K562 (cell line): ENCODE measurements around the gene BRSK1. TPM values are rescaled to one million over a fixed set of nuclear protein-coding genes. Genes with fewer than 3 reads are reported as not detected.

Experiments
- ASH1L ChIP-seq: fragments of 450-650 bp; IDR thresholded peaks from 2 replicates; pipeline ENCODE4 v1.6.1; 2018; ENCODE audit warnings: borderline replicate concordance, mild to moderate bottlenecking, low read depth; ENCODE audit not compliant: partially characterized antibody
- CBFA2T2 ChIP-seq: fragments of 450-650 bp; conservative IDR thresholded peaks from 2 replicates; pipeline ENCODE4 v1.6.1; 2017; ENCODE audit warnings: mild to moderate bottlenecking
- ESRRB ChIP-seq: fragments of 250-450 bp; sonication (Bioruptor Pico); IDR thresholded peaks from 2 replicates; pipeline ENCODE4 v1.5.0; 2020; ENCODE audit warnings: mild to moderate bottlenecking, moderate library complexity, borderline replicate concordance
- FOXM1 ChIP-seq, 2 experiments: fragments of 450-650 bp in 1 of 2; sonication (generic) in 1 of 2; formaldehyde crosslinking in 1 of 2; IDR thresholded peaks; 2 replicates each; pipeline versions ENCODE4 v1.6.1 to v1.9.0; 2017 to 2022; ENCODE audit warnings: low read depth in 2 of 2, mild to moderate bottlenecking in 2 of 2, missing genetic modification reagents in 1 of 2, moderate library complexity in 1 of 2
- HDAC2 ChIP-seq: fragments of 450-650 bp; IDR thresholded peaks from 2 replicates; pipeline ENCODE4 v1.6.1; 2016; ENCODE audit warnings: mild to moderate bottlenecking
- HDGF ChIP-seq: fragments of 450-650 bp; IDR thresholded peaks from 2 replicates; pipeline ENCODE4 v1.6.1; 2016
- MCM2 ChIP-seq: fragments of 450-650 bp; IDR thresholded peaks from 2 replicates; pipeline ENCODE4 v1.6.1; 2017; ENCODE audit warnings: low read depth, mild to moderate bottlenecking
- MCM7 ChIP-seq, 2 experiments: fragments of 450-650 bp; IDR thresholded peaks; 2 replicates each; pipeline ENCODE4 v1.6.1; 2016 to 2018
- PHF20 ChIP-seq: fragments of 450-650 bp; IDR thresholded peaks from 2 replicates; pipeline ENCODE4 v1.6.1; 2018; ENCODE audit not compliant: partially characterized antibody
- PPARD ChIP-seq: fragments of 250-450 bp; sonication (Bioruptor Pico); IDR thresholded peaks from 2 replicates; pipeline ENCODE4 v1.8.0; 2022; ENCODE audit warnings: inconsistent platforms, mild to moderate bottlenecking, moderate library complexity
- SETDB1 ChIP-seq: IDR thresholded peaks from one replicate; pipeline ENCODE4 v1.6.1; 2012; ENCODE audit warnings: low read length, control low read depth, inconsistent platforms
- SMARCA5 ChIP-seq: fragments of 450-650 bp; IDR thresholded peaks from 2 replicates; pipeline ENCODE4 v1.6.1; 2016
- TSC22D4 ChIP-seq: fragments of 450-650 bp; IDR thresholded peaks from 2 replicates; pipeline ENCODE4 v1.6.1; 2016; ENCODE audit warnings: missing genetic modification characterization, missing biosample characterization, control low read depth
- U2AF2 ChIP-seq: fragments of 200-400 bp; formaldehyde crosslinking; optimal IDR thresholded peaks from 2 replicates; pipeline ENCODE3; 2017; ENCODE audit warnings: low read depth, mild to moderate bottlenecking, low read length
- ZNF77 ChIP-seq: fragments of 250-450 bp; sonication (Bioruptor Pico); IDR thresholded peaks from 2 replicates; pipeline ENCODE4 v1.5.0; 2020
- polyA plus RNA-seq, 8 experiments: library from polyadenylated mRNA; depleted of rRNA in 4 of 8; stranded (reverse) in 5 of 8; unstranded in 3 of 8; fragments of >200 nt; fragmentation: Nextera tagmentation in 2 of 8; fragmentation: Illumina TruSeq in 1 of 8; extraction: Ambion mirVana in 2 of 8; extraction: Trizol in 1 of 8; gene quantifications; 2 replicates each; pipeline versions ENCODE4 v1.2.1 to v1.2.3, GENCODE V29; 2011 to 2014; ENCODE audit warnings: inconsistent platforms in 1 of 8, missing spikeins in 1 of 8
- total RNA-seq, 7 experiments: library from RNA; depleted of rRNA in 6 of 7; stranded (reverse); fragments of >200 nt in 6 of 7; fragmentation: Illumina TruSeq in 2 of 7; extraction: Trizol in 2 of 7; gene quantifications; 2 replicates each; pipeline versions ENCODE4 v1.2.1 to v1.2.3, GENCODE V29; 2011 to 2021; ENCODE audit warnings: low replicate concordance in 1 of 7
- TF ChIP-seq, protein P1 (sequence below), 3 experiments: fragments of 200-800 bp in 1 of 3; sonication (Bioruptor generic) in 1 of 3; sonication (generic) in 1 of 3; formaldehyde crosslinking in 1 of 3; IDR thresholded peaks; 2 replicates each; pipeline versions ENCODE4 v1.6.1 to v1.8.0; 2016 to 2022; ENCODE audit warnings: mild to moderate bottlenecking in 2 of 3, missing compliant biosample characterization in 2 of 3, missing genetic modification characterization in 2 of 3, missing genetic modification reagents in 1 of 3
- TF ChIP-seq, protein P2 (sequence below): fragments of 450-650 bp; IDR thresholded peaks from 2 replicates; pipeline ENCODE4 v1.6.1; 2016; ENCODE audit warnings: low read depth
- TF ChIP-seq, protein P3 (sequence below), 2 experiments: fragments of 450-650 bp; IDR thresholded peaks; 2 replicates each; pipeline ENCODE4 v1.6.1; 2016

BRSK1 gene
- total and polyA plus RNA-seq, 9 of the 15 experiments (the other 6 are each of a cell fraction or from before 2014, with no cell fraction given) = 1.7 to 9.3 (median 3.8) TPM; not detected in 2

DNA sequence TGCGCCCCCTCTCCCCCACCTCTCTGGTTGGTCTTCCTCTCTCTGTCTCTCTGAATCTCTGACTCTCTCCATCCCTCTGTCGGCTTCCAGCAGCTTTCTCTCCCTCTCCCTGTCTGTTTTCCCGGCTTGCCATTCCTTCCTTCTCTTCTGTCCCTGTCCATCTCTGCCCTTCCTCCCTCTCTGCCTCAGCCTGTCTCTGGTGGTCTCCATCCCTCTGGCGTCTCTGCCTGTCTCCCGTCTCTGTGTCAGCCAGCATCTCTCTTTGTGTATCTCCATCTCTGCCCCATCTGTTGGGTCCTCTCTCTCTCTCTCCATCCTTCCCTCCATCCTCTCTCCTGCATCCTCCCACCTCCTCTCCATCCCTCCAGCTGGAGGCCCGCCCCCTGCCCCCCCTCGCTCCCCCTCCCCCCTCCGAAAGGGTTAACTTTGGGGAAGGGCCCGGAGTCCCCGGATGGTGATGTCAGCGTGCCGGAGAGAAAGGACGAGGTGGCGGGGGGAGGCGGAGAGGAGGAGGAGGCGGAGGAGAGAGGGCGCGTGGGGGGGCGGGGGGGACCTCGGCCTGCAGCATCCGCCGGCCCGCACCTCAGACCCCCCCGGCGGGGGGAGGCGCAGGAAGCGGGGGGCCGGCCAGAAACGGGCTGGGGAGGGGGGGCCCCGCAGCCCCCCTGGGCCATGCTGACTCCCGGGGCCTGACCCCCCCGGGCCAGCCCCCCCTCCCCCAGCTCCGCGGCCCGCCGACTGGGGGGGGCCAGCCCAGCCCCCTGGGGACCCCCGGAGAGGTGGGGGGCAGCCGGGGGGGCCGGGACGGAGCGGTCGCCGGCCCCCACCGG is at the start of gene BRSK1 (continued):
- TF ChIP-seq, protein P1, sequence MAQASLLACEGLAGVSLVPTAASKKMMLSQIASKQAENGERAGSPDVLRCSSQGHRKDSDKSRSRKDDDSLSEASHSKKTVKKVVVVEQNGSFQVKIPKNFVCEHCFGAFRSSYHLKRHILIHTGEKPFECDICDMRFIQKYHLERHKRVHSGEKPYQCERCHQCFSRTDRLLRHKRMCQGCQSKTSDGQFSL (CRISPR knock-in tag; IDR thresholded peaks at IDR 0.05) = peak; percentile 76; the same call in 1 of the 2 replicates
- TF ChIP-seq, protein P1 (tag; IDR thresholded peaks at IDR 0.05) = peak in 1 of 2 experiments; percentile 97; a peak in 2 of 4 replicates
- TF ChIP-seq U2AF2 = no peak
- no peak for TF ChIP-seq CBFA2T2
- TF ChIP-seq, protein P2, sequence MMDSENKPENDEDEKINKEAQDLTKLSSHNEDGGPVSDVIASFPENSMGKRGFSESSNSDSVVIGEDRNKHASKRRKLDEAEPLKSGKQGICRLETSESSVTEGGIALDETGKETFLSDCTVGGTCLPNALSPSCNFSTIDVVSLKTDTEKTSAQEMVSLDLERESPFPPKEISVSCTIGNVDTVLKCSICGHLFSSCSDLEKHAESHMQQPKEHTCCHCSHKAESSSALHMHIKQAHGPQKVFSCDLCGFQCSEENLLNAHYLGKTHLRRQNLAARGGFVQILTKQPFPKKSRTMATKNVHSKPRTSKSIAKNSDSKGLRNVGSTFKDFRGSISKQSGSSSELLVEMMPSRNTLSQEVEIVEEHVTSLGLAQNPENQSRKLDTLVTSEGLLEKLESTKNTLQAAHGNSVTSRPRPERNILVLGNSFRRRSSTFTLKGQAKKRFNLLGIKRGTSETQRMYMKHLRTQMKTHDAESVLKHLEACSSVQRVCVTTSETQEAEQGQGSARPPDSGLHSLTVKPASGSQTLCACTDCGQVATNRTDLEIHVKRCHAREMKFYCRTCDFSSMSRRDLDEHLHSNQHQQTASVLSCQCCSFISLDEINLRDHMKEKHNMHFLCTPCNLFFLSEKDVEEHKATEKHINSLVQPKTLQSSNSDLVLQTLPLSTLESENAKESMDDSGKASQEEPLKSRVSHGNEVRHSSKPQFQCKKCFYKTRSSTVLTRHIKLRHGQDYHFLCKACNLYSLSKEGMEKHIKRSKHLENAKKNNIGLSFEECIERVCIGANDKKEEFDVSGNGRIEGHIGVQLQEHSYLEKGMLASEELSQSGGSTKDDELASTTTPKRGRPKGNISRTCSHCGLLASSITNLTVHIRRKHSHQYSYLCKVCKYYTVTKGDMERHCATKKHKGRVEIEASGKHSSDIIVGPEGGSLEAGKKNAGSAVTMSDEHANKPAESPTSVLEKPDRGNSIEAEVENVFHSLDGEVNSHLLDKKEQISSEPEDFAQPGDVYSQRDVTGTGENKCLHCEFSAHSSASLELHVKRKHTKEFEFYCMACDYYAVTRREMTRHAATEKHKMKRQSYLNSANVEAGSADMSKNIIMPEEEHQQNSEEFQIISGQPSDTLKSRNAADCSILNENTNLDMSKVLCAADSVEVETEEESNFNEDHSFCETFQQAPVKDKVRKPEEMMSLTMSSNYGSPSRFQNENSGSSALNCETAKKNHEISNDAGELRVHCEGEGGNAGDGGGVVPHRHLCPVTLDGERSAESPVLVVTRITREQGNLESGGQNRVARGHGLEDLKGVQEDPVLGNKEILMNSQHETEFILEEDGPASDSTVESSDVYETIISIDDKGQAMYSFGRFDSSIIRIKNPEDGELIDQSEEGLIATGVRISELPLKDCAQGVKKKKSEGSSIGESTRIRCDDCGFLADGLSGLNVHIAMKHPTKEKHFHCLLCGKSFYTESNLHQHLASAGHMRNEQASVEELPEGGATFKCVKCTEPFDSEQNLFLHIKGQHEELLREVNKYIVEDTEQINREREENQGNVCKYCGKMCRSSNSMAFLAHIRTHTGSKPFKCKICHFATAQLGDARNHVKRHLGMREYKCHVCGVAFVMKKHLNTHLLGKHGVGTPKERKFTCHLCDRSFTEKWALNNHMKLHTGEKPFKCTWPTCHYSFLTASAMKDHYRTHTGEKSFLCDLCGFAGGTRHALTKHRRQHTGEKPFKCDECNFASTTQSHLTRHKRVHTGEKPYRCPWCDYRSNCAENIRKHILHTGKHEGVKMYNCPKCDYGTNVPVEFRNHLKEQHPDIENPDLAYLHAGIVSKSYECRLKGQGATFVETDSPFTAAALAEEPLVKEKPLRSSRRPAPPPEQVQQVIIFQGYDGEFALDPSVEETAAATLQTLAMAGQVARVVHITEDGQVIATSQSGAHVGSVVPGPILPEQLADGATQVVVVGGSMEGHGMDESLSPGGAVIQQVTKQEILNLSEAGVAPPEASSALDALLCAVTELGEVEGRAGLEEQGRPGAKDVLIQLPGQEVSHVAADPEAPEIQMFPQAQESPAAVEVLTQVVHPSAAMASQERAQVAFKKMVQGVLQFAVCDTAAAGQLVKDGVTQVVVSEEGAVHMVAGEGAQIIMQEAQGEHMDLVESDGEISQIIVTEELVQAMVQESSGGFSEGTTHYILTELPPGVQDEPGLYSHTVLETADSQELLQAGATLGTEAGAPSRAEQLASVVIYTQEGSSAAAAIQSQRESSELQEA = 0 out of 2 replicates have a peak, but pooled peaks have one; percentile 15
- no peak for TF ChIP-seq PHF20
- no peak for TF ChIP-seq TSC22D4 (tag)
- TF ChIP-seq ASH1L = no peak
- 0 out of 2 replicates have a peak, but pooled peaks have one; percentile 39 for TF ChIP-seq HDGF
- 0 out of 2 replicates have a peak, but pooled peaks have one; percentile 58 for TF ChIP-seq SMARCA5
- TF ChIP-seq SETDB1 = no peak
- no peak for TF ChIP-seq MCM7 (IDR thresholded peaks at IDR 0.05)
- TF ChIP-seq, protein P3, sequence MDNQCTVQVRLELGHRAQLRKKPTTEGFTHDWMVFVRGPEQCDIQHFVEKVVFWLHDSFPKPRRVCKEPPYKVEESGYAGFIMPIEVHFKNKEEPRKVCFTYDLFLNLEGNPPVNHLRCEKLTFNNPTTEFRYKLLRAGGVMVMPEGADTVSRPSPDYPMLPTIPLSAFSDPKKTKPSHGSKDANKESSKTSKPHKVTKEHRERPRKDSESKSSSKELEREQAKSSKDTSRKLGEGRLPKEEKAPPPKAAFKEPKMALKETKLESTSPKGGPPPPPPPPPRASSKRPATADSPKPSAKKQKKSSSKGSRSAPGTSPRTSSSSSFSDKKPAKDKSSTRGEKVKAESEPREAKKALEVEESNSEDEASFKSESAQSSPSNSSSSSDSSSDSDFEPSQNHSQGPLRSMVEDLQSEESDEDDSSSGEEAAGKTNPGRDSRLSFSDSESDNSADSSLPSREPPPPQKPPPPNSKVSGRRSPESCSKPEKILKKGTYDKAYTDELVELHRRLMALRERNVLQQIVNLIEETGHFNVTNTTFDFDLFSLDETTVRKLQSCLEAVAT (IDR thresholded peaks at IDR 0.05) = no peak
- no peak for TF ChIP-seq PPARD (CRISPR knock-in tag)
- no peak for TF ChIP-seq ZNF77
- TF ChIP-seq HDAC2 = peak; percentile 66; the same call in 1 of the 2 replicates
- no peak for TF ChIP-seq ESRRB (CRISPR knock-in tag)
- TF ChIP-seq MCM2 = no peak
- no peak for TF ChIP-seq FOXM1 (IDR thresholded peaks at IDR 0.05; ENCODE audit: low read depth)
- TF ChIP-seq FOXM1 (CRISPR knock-in tag; IDR thresholded peaks at IDR 0.05; ENCODE audit: low read depth) = no peak
